ENCODE measurements around the gene POP4.

POP4 gene

GRCh38 chr19:29598496-29598895 lies 7.6 kb upstream of the POP4 start:
- POLR2A ChIA-PET = interaction anchor here (0.9 kb wide), 1 partner anchor 9 kb away, joined by 6 read pairs; no protein-coding TSS in a partner anchor
- CTCF ChIA-PET = no interaction called here

GRCh38 chr19:29603308-29603707 lies 2.8 kb upstream of the POP4 start:
- no peaks in the 10 kb centered on the region for H3K9me3 ChIP-seq (ENCODE audit: control extremely low read depth in 1 of 5, control insufficient read depth in 4 of 5, insufficient read depth in 2 of 5, low read depth in 1 of 5, low read length in 4 of 5)
- ChIA-PET POLR2A (no interaction called here), CTCF (no interaction called here)

More at GRCh38 chr19:29598496-29598895, 7.6 kb upstream of the POP4 start:
- Histone ChIP-seq H3K27me3 (replicated peaks in 2 of 5; ENCODE audit: control insufficient read depth in 4 of 5, insufficient read depth in 5 of 5, low read length in 4 of 5) (peaks cover 3 to 46% (median 15%) of the 10 kb centered on the region in 5 experiments), H3K27ac (ENCODE audit: insufficient read depth in 1 of 2, low read depth in 1 of 2, low read length in 2 of 2, poor library complexity in 1 of 2, severe bottlenecking in 2 of 2) (no peak overlapping the region), H3K4me1 (ENCODE audit: control extremely low read depth in 1 of 4, control insufficient read depth in 4 of 4, insufficient read depth in 4 of 4, low read length in 3 of 4) (no peaks in the 10 kb centered on the region), H3K9me3 (ENCODE audit: control extremely low read depth in 1 of 5, control insufficient read depth in 4 of 5, insufficient read depth in 2 of 5, low read depth in 1 of 5, low read length in 4 of 5) (no peaks in the 10 kb centered on the region), H3K4me3 (ENCODE audit: control insufficient read depth in 1 of 7, extremely low read depth in 1 of 7, insufficient read depth in 4 of 7, low read depth in 2 of 7, low read length in 6 of 7) (no peak overlapping the region), H3K36me3 (ENCODE audit: control insufficient read depth in 4 of 4, insufficient read depth in 4 of 4, low read length in 3 of 4) (no peaks in the 10 kb centered on the region)
- WGBS (ENCODE audit: insufficient coverage) = 95% methylated on average over 2 of the region's 3 CpGs
- DNase-seq = no peak

GRCh38 chr19:29606420-29606747 lies 301 bp downstream of the POP4 start:
- Histone ChIP-seq H3K27me3 (replicated peaks in 2 of 5; ENCODE audit: control insufficient read depth in 4 of 5, insufficient read depth in 5 of 5, low read length in 4 of 5) (no peaks in the 10 kb centered on the region), H3K36me3 (ENCODE audit: control insufficient read depth in 4 of 4, insufficient read depth in 4 of 4, low read length in 3 of 4) (peaks cover 0 to 21% (median 5%) of the 10 kb centered on the region in 4 experiments), H3K4me1 (ENCODE audit: control extremely low read depth in 1 of 4, control insufficient read depth in 4 of 4, insufficient read depth in 4 of 4, low read length in 3 of 4) (peaks cover 7 to 23% (median 21%) of the 10 kb centered on the region in 4 experiments), H3K4me3 (ENCODE audit: control insufficient read depth in 1 of 7, extremely low read depth in 1 of 7, insufficient read depth in 4 of 7, low read depth in 2 of 7, low read length in 6 of 7) (peak overlapping the region; percentile 83 to 99 (median 96)), H3K27ac (ENCODE audit: insufficient read depth in 1 of 2, low read depth in 1 of 2, low read length in 2 of 2, poor library complexity in 1 of 2, severe bottlenecking in 2 of 2) (peak overlapping the region; percentile 97 to 98), H3K9me3 (ENCODE audit: control extremely low read depth in 1 of 5, control insufficient read depth in 4 of 5, insufficient read depth in 2 of 5, low read depth in 1 of 5, low read length in 4 of 5) (no peaks in the 10 kb centered on the region)
- ChIA-PET POLR2A (interaction anchor here (0.5 to 1.6 kb wide), 5 partner anchors 10 to 110 kb away, joined by 3 to 6 read pairs (median 5); no protein-coding TSS in a partner anchor), CTCF (interaction anchor here (0.8 to 7.9 kb wide), 7 partner anchors 11 to 107 kb away, joined by 4 to 113 read pairs (median 5); partner anchors contain the start of genes C19orf12 and PLEKHF1)
- DNase-seq = no peak
- 1% methylated on average over 12 of the region's 12 CpGs for WGBS (ENCODE audit: insufficient coverage)

More at GRCh38 chr19:29603308-29603707, 2.8 kb upstream of the POP4 start:
- H3K4me1 ChIP-seq (ENCODE audit: control extremely low read depth in 1 of 4, control insufficient read depth in 4 of 4, insufficient read depth in 4 of 4, low read length in 3 of 4) = peaks cover 7 to 17% (median 15%) of the 10 kb centered on the region in 4 experiments
- no peak overlapping the region for H3K4me3 ChIP-seq (ENCODE audit: control insufficient read depth in 1 of 7, extremely low read depth in 1 of 7, insufficient read depth in 4 of 7, low read depth in 2 of 7, low read length in 6 of 7)
- no peak for DNase-seq
- no peak overlapping the region for H3K27ac ChIP-seq (ENCODE audit: insufficient read depth in 1 of 2, low read depth in 1 of 2, low read length in 2 of 2, poor library complexity in 1 of 2, severe bottlenecking in 2 of 2)
- H3K27me3 ChIP-seq (replicated peaks in 2 of 5; ENCODE audit: control insufficient read depth in 4 of 5, insufficient read depth in 5 of 5, low read length in 4 of 5) = peaks cover 0 to 9% (median 3%) of the 10 kb centered on the region in 5 experiments
- no peaks in the 10 kb centered on the region for H3K36me3 ChIP-seq (ENCODE audit: control insufficient read depth in 4 of 4, insufficient read depth in 4 of 4, low read length in 3 of 4)
- WGBS (ENCODE audit: insufficient coverage) = 100% methylated on average over 5 of the region's 5 CpGs

- no peak overlapping the region for H3K27ac ChIP-seq (ENCODE audit: insufficient read depth in 1 of 2, low read depth in 1 of 2, low read length in 2 of 2, poor library complexity in 1 of 2, severe bottlenecking in 2 of 2)
- peaks cover 13 to 51% (median 32%) of the 10 kb centered on the region in 4 experiments for H3K36me3 ChIP-seq (ENCODE audit: control insufficient read depth in 4 of 4, insufficient read depth in 4 of 4, low read length in 3 of 4)
- no peak overlapping the region for H3K4me3 ChIP-seq (ENCODE audit: control insufficient read depth in 1 of 7, extremely low read depth in 1 of 7, insufficient read depth in 4 of 7, low read depth in 2 of 7, low read length in 6 of 7)
- ChIA-PET POLR2A (no interaction called here), CTCF (interaction anchor here (0.7 to 7.9 kb wide), 17 partner anchors 10 to 111 kb away, joined by 3 to 113 read pairs (median 7); partner anchors contain the start of genes C19orf12 and PLEKHF1)
- H3K9me3 ChIP-seq (ENCODE audit: control extremely low read depth in 1 of 5, control insufficient read depth in 4 of 5, insufficient read depth in 2 of 5, low read depth in 1 of 5, low read length in 4 of 5) = no peaks in the 10 kb centered on the region
- peaks cover 7 to 23% (median 21%) of the 10 kb centered on the region in 4 experiments for H3K4me1 ChIP-seq (ENCODE audit: control extremely low read depth in 1 of 4, control insufficient read depth in 4 of 4, insufficient read depth in 4 of 4, low read length in 3 of 4)
- no peaks in the 10 kb centered on the region for H3K27me3 ChIP-seq (replicated peaks in 2 of 5; ENCODE audit: control insufficient read depth in 4 of 5, insufficient read depth in 5 of 5, low read length in 4 of 5)
- DNase-seq = no peak
- 97% methylated on average over 10 of the region's 11 CpGs for WGBS (ENCODE audit: insufficient coverage)
Measured at GRCh38 chr19:29609636-29610035, 3.6 kb downstream of the POP4 start.

GRCh38 chr19:29610213-29610573 lies 4.1 kb downstream of the POP4 start:
- WGBS (ENCODE audit: insufficient coverage) = 92% methylated on average over 21 of the region's 22 CpGs
- Histone ChIP-seq H3K4me3 (ENCODE audit: control insufficient read depth in 1 of 7, extremely low read depth in 1 of 7, insufficient read depth in 4 of 7, low read depth in 2 of 7, low read length in 6 of 7) (no peak overlapping the region), H3K36me3 (ENCODE audit: control insufficient read depth in 4 of 4, insufficient read depth in 4 of 4, low read length in 3 of 4) (peaks cover 13 to 55% (median 36%) of the 10 kb centered on the region in 4 experiments), H3K4me1 (ENCODE audit: control extremely low read depth in 1 of 4, control insufficient read depth in 4 of 4, insufficient read depth in 4 of 4, low read length in 3 of 4) (peaks cover 6 to 21% (median 19%) of the 10 kb centered on the region in 4 experiments), H3K27me3 (replicated peaks in 2 of 5; ENCODE audit: control insufficient read depth in 4 of 5, insufficient read depth in 5 of 5, low read length in 4 of 5) (no peaks in the 10 kb centered on the region), H3K9me3 (ENCODE audit: control extremely low read depth in 1 of 5, control insufficient read depth in 4 of 5, insufficient read depth in 2 of 5, low read depth in 1 of 5, low read length in 4 of 5) (no peaks in the 10 kb centered on the region), H3K27ac (ENCODE audit: insufficient read depth in 1 of 2, low read depth in 1 of 2, low read length in 2 of 2, poor library complexity in 1 of 2, severe bottlenecking in 2 of 2) (no peak overlapping the region)
- POLR2A ChIA-PET = interaction anchor here (0.9 kb wide), 1 partner anchor 68 kb away, joined by 3 read pairs; no protein-coding TSS in a partner anchor
- CTCF ChIA-PET = interaction anchor here (0.7 to 7.9 kb wide), 24 partner anchors 10 to 120 kb away, joined by 3 to 113 read pairs (median 5); partner anchors contain the start of genes C19orf12 and PLEKHF1
- DNase-seq = no peak

DNA sequence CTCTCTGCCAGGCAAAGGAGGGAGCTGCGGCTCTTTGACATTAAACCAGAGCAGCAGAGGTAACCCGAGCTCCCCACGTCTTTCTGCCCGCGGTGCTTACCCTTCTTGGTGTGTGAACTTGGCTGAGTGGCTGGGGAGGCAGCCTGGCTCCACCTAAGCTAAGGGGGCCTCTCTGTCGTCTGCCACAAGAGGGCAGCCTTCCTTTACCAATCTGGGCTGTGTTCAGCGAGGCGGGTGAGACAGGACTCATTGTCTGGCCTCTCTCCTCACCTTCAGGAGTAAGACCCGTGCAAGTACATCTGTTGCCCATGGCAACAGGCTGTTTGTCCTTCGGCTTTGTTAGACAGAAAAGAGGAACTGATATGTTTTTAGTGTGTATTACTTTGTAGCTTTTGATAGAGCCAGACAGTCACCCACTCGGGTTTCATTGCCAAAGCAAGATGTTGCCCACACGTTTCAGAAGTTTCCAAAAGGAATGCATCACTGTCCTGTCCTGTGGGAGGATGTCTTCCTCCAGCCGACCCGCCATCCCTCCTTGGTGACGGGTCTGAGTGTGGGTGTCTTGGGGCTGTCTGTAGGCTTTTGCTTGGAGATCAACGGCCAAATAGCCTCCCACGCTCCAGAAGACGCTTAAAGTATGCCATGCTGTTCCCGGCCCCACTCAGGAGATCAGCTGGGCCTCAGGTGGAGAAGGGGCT lies 4.6 kb downstream of the POP4 start:
- peak overlapping the region; percentile 59 to 73 for H3K27ac ChIP-seq (ENCODE audit: insufficient read depth in 1 of 2, low read depth in 1 of 2, low read length in 2 of 2, poor library complexity in 1 of 2, severe bottlenecking in 2 of 2)
- no peak overlapping the region for H3K4me3 ChIP-seq (ENCODE audit: control insufficient read depth in 1 of 7, extremely low read depth in 1 of 7, insufficient read depth in 4 of 7, low read depth in 2 of 7, low read length in 6 of 7)
- peaks cover 13 to 60% (median 41%) of the 10 kb centered on the region in 4 experiments for H3K36me3 ChIP-seq (ENCODE audit: control insufficient read depth in 4 of 4, insufficient read depth in 4 of 4, low read length in 3 of 4)
- DNase-seq = peak; percentile 95 to 99 (median 98)
- ChIA-PET POLR2A (interaction anchor here (0.9 kb wide), 1 partner anchor 68 kb away, joined by 3 read pairs; no protein-coding TSS in a partner anchor), CTCF (interaction anchor here (0.7 to 7.9 kb wide), 28 partner anchors 9 to 120 kb away, joined by 3 to 113 read pairs (median 5); partner anchors contain the start of genes C19orf12 and PLEKHF1)
- no peaks in the 10 kb centered on the region for H3K27me3 ChIP-seq (replicated peaks in 2 of 5; ENCODE audit: control insufficient read depth in 4 of 5, insufficient read depth in 5 of 5, low read length in 4 of 5)
- no peaks in the 10 kb centered on the region for H3K9me3 ChIP-seq (ENCODE audit: control extremely low read depth in 1 of 5, control insufficient read depth in 4 of 5, insufficient read depth in 2 of 5, low read depth in 1 of 5, low read length in 4 of 5)
- 55% methylated on average over 17 of the region's 19 CpGs for WGBS (ENCODE audit: insufficient coverage)
- H3K4me1 ChIP-seq (ENCODE audit: control extremely low read depth in 1 of 4, control insufficient read depth in 4 of 4, insufficient read depth in 4 of 4, low read length in 3 of 4) = peaks cover 3 to 18% (median 16%) of the 10 kb centered on the region in 4 experiments

DNA sequence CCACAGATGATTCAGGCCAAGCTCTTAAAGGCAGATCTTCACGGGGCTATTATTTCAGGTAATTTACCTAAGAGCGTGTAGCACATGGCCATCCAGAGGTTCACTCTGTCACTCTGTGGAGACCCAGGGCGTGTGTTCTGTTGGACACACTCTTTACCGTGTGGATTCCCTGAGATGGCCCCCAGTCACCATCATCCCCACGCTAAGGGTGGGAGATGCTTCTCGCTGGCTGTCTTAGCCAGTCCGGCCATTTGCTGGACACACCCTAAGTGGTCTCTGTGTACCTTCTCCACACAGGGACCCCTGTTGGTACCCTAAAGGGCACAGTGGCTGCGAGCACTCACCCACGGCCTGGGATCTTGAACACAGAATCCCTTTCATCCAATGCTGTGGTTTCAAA lies 6.0 kb downstream of the POP4 start:
- 96% methylated on average over 9 of the region's 9 CpGs for WGBS (ENCODE audit: insufficient coverage)
- POLR2A ChIA-PET = no interaction called here
- Histone ChIP-seq H3K4me3 (ENCODE audit: control insufficient read depth in 1 of 7, extremely low read depth in 1 of 7, insufficient read depth in 4 of 7, low read depth in 2 of 7, low read length in 6 of 7) (no peak overlapping the region), H3K27me3 (replicated peaks in 2 of 5; ENCODE audit: control insufficient read depth in 4 of 5, insufficient read depth in 5 of 5, low read length in 4 of 5) (no peaks in the 10 kb centered on the region), H3K27ac (ENCODE audit: insufficient read depth in 1 of 2, low read depth in 1 of 2, low read length in 2 of 2, poor library complexity in 1 of 2, severe bottlenecking in 2 of 2) (no peak overlapping the region), H3K9me3 (ENCODE audit: control extremely low read depth in 1 of 5, control insufficient read depth in 4 of 5, insufficient read depth in 2 of 5, low read depth in 1 of 5, low read length in 4 of 5) (no peaks in the 10 kb centered on the region), H3K4me1 (ENCODE audit: control extremely low read depth in 1 of 4, control insufficient read depth in 4 of 4, insufficient read depth in 4 of 4, low read length in 3 of 4) (peaks cover 0 to 10% (median 7%) of the 10 kb centered on the region in 4 experiments), H3K36me3 (ENCODE audit: control insufficient read depth in 4 of 4, insufficient read depth in 4 of 4, low read length in 3 of 4) (peaks cover 13 to 66% (median 49%) of the 10 kb centered on the region in 4 experiments)
- DNase-seq = no peak
- CTCF ChIA-PET = interaction anchor here (1.0 to 7.9 kb wide), 13 partner anchors 8 to 119 kb away, joined by 3 to 113 read pairs (median 8); partner anchors contain the start of genes C19orf12 and PLEKHF1

Data from common myeloid progenitor, CD34-positive (primary cell).